NCI-H345 treated with DMSO at 0.1 percent for 48 hours (cell line): ENCODE results near the gene ZNF575.
A peak's percentile ranks its signal among the peaks of the same experiment; 100 is the strongest.

Source experiments
- DNase-seq: peaks from one replicate; lab custom pipeline; 2025; ENCODE audit not compliant: unreplicated experiment; lab: John Stamatoyannopoulos, UW

ZNF575 gene

DNA sequence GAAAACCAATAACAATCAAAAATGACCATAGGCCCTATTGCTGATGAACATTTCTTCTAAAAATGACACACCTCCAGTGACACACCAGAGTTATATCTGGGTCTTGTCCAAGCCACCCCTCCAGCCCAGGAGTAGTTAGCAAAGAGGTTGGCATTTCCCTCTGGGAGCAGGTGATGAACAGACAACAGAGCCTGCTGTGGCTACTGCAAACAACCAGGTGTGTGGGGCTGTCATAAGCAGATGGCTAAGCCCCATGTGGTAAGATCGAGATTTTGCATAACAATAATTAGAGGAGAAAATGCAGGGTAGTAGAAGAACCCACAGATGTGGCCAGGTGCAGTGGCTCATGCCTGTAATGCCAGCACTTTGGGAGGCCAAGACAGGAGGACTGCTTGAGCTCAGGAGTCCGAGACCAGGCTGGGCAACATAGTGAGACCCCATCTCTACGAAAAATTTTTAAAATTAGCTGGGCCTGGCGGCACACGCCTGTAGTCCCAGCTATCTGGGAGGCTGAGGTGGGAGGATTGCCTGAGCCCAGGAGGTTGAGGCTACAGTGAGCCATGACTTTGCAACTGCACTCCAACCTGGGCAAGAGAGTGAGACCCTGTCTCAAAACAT lies 37.3 kb downstream of the ZNF575 start:
- DNase-seq: peak; percentile 44

DNA sequence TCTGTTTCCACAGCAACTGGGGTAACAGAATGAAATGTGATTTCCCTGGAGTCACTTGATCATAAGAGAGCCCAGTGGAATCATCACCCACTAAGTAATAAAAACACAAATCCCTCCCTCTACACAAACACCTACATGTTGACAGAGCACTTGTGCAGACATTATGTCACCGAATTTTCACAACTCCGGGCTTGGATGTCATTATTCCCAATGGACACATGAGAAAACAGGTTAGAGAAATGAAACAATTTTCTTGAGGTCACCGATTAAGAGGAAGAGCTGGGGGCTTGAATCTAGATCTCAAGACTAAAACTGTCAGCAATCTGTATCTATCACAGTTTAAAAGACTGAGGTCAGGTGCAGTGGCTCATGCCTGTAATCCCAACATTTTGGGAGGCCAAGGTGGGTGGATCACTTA lies 39.2 kb downstream of the ZNF575 start:
- no peak for DNase-seq

DNA sequence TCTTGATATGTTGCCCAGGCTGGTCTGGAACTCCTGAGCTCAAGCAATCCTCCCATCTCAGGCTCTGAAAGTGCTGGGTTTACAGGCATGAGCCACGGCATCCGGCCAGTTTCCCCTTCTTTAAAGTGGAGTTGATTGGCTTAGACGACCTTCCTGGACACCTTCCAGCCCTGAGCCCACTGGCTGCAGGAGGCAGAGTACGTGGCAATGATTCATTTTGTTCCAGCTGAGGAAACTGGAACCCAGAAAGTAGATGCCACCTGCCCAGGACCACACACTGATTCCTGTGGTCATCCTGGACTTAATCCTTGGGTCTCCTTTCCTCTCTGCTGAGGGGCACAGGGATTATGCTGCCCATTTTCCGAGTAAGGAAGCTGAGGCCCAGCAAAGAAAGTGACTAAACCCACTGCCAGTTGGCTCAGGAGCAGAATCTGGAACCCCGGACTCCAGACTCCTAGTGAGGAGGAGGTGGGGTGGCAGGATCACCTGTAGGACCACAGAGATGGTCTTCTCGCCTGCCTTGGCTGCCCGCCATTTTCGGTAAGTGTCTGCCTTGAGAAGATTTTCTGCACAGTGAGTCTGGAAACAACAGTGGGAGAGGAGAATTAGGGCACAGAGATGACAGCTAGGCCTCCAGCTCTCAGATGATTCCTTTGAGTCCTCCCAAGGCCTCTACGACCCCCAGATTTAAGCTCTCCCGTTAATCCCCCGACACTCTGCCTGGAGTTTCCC lies 41.6 kb downstream of the ZNF575 start:
- no peak for DNase-seq

DNA sequence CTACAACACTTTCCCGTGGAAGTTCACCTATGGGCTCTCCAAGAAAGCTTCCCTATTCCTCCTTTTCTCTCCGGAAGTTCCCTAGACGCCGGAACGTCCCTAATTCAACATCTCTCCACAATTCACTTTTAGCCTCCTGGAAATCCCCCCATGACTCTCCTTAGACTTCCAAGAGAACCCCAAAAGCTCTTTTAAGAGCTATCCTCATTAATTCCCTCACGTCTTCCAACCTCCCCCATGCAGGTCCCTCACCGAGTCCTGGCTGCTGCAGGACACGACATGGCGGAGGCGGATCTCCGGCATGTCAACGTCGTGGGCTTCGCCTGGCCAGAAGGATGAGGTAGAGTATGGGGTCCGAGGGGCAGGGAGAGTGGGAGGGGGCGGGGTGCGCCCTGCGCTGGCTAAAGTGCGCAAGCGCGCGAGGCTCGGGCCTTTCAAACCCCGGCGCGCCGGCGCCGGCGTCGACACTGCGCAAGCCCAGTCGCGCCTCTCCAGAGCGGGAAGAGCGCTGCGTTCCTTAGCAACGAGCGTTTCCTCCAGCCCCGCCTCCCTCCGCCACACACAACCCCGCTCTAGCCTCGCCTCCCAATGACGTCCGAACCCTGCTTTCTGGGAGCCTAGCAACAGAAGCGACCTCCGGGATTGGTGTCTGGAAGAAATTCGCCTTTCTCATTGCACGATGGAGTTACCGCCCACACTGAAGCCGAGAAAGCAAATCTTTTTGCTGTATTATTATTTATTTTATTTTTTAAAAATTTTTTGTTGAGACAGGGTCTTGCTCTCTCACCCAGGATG lies 42.4 kb downstream of the ZNF575 start, which contains the start of the genes PINLYP and XRCC1:
Gene PINLYP (plus strand): TSS at position 646 of the 795 bp plus-strand sequence. CDS start 1,391 bp downstream, outside the sequence.
Gene XRCC1 (minus strand): TSS at position 372 of the 795 bp plus-strand sequence. CDS start 69 bp downstream, at position 303.
- peak; percentile 93 for DNase-seq

DNA sequence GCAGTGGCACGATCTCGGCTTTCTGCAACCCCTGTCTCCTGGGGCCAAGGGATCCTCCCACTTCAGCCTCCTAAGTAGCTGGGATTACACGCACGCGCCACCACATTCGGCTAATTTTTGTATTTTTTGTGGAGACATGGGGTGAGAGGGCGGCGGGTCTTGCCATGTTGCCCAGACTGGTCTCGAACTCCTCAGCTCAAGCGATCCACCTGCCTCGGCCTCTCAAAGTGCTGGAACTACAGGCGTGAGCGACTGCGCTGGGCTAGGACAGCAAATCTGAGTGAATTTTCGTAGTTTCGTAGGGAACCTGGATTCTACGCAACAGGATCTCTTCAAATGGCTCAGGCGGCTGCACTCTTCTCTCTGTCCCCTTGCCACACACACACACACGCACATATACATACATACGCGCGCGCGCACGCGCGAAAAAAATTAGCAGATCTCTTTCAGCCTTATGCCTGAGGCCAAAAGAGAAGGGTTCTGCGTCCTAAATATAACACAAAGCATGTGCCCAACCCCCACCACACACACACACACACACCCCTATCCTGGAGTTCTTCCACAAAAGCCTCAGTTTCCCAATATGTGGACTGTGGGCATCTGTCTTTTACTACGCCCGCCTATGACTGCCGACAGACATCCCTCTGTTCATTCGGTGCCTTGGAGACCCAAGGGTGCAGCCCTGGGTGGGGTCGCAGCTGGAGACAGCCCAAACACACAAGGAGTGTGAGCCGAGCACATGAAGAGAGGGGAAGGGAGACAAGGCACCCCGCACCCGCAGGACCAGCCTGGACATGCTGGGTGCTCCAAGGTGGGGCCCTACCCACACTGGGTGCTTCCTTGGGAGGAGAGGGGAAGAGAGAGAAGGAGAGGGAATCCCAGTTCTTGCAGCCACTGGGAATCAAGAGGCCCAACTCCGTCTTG lies 43.2 kb downstream of the ZNF575 start:
- DNase-seq: no peak

DNA sequence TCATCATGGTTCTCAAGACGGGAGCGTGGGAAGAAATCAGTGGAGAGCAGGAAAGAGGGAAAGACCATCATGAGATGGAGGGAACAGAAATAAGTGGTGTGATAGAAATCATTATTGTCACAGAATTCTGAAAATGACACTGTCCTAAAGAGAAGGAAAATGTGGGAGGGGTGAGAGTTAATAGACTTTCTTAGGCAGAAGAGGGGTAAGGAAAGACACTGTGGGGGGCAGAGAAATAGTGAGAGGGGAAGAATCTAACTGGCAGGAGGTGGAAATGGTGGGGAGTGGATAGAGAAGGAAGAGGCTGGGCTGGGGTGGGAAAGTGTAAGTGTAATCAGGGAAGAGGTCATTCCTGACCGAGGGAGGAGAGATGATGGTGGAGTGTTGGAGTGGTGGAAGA lies 45.8 kb downstream of the ZNF575 start:
- DNase-seq: no peak

DNA sequence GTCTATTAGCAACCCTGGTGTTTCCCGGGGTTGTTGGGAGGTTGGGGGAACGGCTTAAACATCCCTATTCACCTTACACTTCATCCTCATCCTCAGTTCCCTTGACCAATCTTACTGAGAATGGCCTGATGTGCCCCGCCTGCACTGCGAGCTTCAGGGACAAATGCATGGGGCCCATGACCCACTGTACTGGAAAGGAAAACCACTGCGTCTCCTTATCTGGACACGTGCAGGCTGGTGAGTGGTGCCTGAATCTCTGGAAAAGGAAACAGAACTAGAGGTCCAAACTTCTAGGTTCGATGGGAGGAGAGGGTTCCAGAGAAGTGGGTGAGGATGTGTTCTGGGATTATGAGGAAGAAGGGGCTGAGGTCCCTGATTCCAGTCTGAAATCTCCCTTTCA lies 48.5 kb downstream of the ZNF575 start:
- no peak for DNase-seq

DNA sequence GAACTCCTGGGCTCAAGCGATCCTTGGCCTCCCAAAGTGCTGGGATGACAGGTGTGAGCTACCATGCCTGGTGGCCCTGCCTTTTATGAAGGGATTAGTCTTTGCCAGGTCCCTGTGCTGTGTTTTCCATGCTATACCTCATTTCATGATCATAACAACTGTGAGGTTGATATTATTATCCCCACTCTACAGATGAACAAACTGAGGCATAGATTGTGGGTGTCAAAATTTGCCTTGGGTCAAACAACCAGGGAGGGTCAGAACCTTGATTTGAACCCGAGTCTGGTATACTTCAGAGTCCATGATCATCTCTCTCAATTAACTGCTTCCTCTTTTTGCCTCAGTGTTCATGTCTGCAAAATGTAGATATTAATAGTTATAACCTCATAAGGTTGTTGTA lies 49.5 kb downstream of the ZNF575 start:
- DNase-seq: no peak

DNA sequence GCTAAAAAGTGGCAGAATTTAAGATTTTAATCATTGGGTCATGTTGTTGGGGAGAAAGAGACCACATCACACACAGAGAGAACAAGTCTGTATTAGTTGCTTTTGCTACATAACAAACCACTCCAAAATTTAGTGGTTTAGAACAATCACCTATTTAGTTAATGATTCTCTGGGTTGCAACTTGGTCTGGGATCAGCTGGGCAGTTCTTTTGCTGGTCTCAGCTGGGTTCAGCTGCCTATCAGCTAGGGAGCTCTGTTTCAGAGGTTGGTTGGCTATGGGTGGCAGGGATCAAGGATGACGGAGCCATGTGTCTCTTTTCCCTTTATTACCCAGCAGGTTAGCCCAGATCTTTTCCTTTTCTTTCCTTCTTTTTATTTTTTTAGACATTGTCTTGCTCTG lies 51.5 kb downstream of the ZNF575 start:
- DNase-seq: no peak
